ENCODE measurements around the gene VEGFA. TPM values are rescaled to one million over a fixed set of nuclear protein-coding genes. Genes with fewer than 3 reads are reported as not detected.

VEGFA gene
- total and polyA plus RNA-seq, 2 of the 8 experiments (the other 6 are each of a cell fraction or from before 2014, with no cell fraction given) = 42.2 to 58.5 TPM

GRCh38 chr6:43825187-43826115, 55.4 kb downstream of the VEGFA start (continued):
- TF ChIP-seq CHD7 (IDR thresholded peaks at IDR 0.05; ENCODE audit: insufficient replicate concordance, low read length) = no peak
- TF ChIP-seq CEBPB (IDR thresholded peaks at IDR 0.05; ENCODE audit: low read depth, low read length) = no peak
- no peak for TF ChIP-seq YY1 (IDR thresholded peaks at IDR 0.05; ENCODE audit: low read depth, low read length)
